ENCODE results near the gene TTLL12. TPM values are rescaled to one million over a fixed set of nuclear protein-coding genes. Genes with fewer than 3 reads are reported as not detected.

TTLL12 gene
- total RNA-seq, 1 donor from 2014 or later = 40.9 TPM

DNA sequence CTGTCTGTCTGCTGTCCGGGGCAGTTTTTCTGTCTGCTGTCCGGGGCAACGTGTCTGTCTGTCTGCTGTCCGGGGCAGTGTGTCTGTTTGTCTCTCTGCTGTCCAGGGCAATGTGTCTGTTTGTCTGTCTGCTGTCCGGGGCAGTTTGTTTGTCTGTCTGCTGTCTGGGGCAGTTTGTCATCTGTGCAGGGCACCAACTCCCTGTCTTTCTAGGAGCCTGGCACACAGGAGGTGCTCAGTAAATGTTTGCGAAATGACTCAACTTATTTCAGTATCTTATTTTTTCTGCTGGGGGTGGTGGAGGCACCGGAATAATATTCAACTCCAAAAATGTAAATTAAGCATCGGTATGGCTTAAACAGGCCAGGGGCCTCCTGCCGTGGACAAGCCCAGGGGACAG, 12.0 kb upstream of the TTLL12 start:
- no peak for DNase-seq (ENCODE audit: low spot score, unreplicated experiment)
- no peaks in the 10 kb centered on the region for H3K36me3 Mint-ChIP-seq (ENCODE audit: insufficient read depth)
- H3K9me3 Mint-ChIP-seq (ENCODE audit: low read depth) = no peaks in the 10 kb centered on the region
- peaks cover 3% of the 10 kb centered on the region for H3K4me1 Mint-ChIP-seq (ENCODE audit: low read depth)
- peaks cover 26% of the 10 kb centered on the region for H3K27me3 Mint-ChIP-seq
- TF ChIP-seq, protein P1, sequence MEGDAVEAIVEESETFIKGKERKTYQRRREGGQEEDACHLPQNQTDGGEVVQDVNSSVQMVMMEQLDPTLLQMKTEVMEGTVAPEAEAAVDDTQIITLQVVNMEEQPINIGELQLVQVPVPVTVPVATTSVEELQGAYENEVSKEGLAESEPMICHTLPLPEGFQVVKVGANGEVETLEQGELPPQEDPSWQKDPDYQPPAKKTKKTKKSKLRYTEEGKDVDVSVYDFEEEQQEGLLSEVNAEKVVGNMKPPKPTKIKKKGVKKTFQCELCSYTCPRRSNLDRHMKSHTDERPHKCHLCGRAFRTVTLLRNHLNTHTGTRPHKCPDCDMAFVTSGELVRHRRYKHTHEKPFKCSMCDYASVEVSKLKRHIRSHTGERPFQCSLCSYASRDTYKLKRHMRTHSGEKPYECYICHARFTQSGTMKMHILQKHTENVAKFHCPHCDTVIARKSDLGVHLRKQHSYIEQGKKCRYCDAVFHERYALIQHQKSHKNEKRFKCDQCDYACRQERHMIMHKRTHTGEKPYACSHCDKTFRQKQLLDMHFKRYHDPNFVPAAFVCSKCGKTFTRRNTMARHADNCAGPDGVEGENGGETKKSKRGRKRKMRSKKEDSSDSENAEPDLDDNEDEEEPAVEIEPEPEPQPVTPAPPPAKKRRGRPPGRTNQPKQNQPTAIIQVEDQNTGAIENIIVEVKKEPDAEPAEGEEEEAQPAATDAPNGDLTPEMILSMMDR (IDR thresholded peaks at IDR 0.05; ENCODE audit: unreplicated experiment) = no peak
- no peak overlapping the region for H3K4me3 Mint-ChIP-seq (ENCODE audit: low read depth)
- peak overlapping the region; percentile 4 for H3K27ac Mint-ChIP-seq

DNA sequence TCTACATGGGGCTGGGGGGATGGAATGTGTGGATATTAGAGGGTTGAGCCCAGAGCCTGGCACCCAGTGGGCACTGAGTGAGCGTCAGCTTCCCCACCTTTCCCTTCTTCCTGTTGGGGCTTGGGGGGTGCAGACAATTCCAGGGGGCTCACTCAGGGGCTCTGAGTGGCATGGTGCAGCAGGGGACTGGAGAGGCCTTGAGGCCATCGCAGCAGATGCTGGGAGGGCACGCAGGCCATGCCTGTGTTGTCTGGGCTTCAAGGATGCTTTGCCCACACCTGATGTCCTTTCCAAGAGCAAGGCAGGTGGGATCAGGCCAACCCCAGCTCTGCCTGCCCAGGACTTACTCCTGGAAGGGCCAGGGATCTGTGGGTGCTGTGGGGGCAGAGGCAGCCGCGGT, 11.2 kb upstream of the TTLL12 start:
- Mint-ChIP-seq H3K27me3 (peaks cover 26% of the 10 kb centered on the region), H3K9me3 (ENCODE audit: low read depth) (no peaks in the 10 kb centered on the region), H3K4me3 (ENCODE audit: low read depth) (no peak overlapping the region), H3K36me3 (ENCODE audit: insufficient read depth) (no peaks in the 10 kb centered on the region), H3K27ac (no peak overlapping the region), H3K4me1 (ENCODE audit: low read depth) (peaks cover 3% of the 10 kb centered on the region)
- TF ChIP-seq, protein P1 (IDR thresholded peaks at IDR 0.05; ENCODE audit: unreplicated experiment) = no peak
- no peak for DNase-seq (ENCODE audit: low spot score, unreplicated experiment)

DNA sequence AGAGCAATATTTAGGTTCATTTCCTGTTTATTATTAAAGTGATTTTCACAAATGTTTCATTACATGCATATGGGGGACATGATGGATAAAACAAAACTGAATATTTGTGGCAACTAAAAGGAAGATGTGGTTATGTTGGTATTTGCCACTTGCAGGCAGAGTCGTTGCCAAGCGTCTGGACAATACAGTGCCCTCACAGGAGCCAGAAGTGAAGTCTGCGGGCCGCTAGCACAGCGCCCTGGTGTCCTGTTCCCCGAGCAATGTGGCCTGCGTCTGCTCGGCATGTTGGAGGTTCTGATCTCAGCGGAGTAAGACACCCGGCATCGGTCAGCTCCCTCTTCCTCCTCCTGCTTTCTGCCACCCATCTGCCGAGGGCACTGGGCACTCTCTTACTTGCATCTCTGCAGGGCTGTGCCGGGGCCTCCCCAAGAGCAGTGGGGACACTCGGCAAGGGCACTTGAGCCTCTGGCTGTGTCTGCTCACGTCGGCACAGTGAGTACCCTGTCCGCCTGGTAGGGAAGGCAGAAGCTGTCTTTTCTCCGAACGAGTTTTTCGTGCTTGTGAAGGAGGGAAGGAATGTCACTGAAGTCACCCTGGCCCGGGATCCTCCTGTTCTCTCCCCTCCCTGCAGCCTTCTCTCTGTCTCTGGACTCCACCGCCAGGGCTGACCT, 10.5 kb upstream of the TTLL12 start:
- no peaks in the 10 kb centered on the region for H3K4me1 Mint-ChIP-seq (ENCODE audit: low read depth)
- TF ChIP-seq, protein P1 (IDR thresholded peaks at IDR 0.05; ENCODE audit: unreplicated experiment) = no peak

DNA sequence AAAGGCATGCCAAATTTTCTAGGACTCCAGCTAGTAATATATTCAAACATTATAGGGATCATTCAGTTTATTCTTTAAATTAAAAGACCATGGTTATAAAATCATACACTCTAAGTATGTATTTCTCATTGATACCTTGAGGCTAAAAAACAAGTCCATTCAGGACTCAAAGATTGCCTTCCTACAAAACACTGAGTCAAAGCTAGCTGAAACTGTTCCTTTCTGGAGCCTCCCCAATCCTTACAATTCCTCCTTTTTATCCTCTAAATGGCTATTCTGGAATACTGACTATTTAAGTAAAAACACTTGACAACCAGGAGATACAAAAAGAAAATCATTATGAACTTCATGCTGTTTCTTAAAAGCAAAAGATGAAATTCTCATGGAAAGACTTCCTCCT, 4.9 kb upstream of the TTLL12 start:
- peaks cover 13% of the 10 kb centered on the region for H3K27me3 Mint-ChIP-seq
- H3K4me3 Mint-ChIP-seq (ENCODE audit: low read depth) = no peak overlapping the region
- H3K36me3 Mint-ChIP-seq (ENCODE audit: insufficient read depth) = no peaks in the 10 kb centered on the region
- H3K27ac Mint-ChIP-seq = no peak overlapping the region
- TF ChIP-seq, protein P1 (IDR thresholded peaks at IDR 0.05; ENCODE audit: unreplicated experiment) = no peak
- DNase-seq (ENCODE audit: low spot score, unreplicated experiment) = no peak
- peaks cover 4% of the 10 kb centered on the region for H3K9me3 Mint-ChIP-seq (ENCODE audit: low read depth)
- peaks cover 2% of the 10 kb centered on the region for H3K4me1 Mint-ChIP-seq (ENCODE audit: low read depth)

More for the DNA sequence above, 10.5 kb upstream of the TTLL12 start:
- Mint-ChIP-seq H3K27ac (peak overlapping the region; percentile 3), H3K4me3 (ENCODE audit: low read depth) (no peak overlapping the region), H3K27me3 (peaks cover 21% of the 10 kb centered on the region), H3K36me3 (ENCODE audit: insufficient read depth) (no peaks in the 10 kb centered on the region), H3K9me3 (ENCODE audit: low read depth) (no peaks in the 10 kb centered on the region)
- DNase-seq (ENCODE audit: low spot score, unreplicated experiment) = no peak

DNA sequence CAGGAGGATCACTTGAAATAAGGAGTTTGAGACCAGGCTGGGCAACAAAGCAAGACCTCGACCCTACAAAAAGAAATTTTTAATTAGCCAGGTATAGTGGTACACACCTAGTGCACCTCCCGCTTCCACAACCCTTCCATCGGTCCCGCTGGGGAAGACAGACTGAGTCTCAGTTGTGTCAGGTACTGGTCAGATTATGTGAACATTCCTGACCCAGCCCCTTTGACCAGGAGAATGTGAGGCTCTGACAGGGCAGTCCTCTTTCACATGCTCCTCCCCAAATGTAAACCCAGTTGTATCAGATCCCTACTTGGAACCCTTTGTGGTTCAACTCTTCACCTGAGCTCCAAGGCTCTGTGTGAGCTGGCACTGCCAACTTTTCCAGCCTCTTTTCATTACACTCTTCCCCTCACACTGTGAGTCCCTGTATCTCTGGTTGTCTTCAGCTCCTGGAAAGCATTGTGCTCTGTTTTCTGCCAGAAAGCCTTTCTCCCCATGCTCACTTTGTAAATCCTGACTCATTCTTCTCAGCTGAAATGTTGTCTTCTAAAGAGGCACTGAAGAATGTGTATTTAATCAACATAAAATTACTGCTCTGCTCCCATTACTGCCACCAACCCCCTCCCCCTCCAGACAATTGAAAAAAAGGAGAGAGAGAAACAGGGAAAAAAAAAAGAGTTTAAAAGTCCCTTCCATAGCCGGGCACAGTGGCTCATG, 2.1 kb upstream of the TTLL12 start:
- H3K9me3 Mint-ChIP-seq (ENCODE audit: low read depth) = peaks cover 4% of the 10 kb centered on the region
- peaks cover 2% of the 10 kb centered on the region for H3K4me1 Mint-ChIP-seq (ENCODE audit: low read depth)
- no peaks in the 10 kb centered on the region for H3K36me3 Mint-ChIP-seq (ENCODE audit: insufficient read depth)
- DNase-seq (ENCODE audit: low spot score, unreplicated experiment) = no peak
- peaks cover 9% of the 10 kb centered on the region for H3K27me3 Mint-ChIP-seq
- H3K4me3 Mint-ChIP-seq (ENCODE audit: low read depth) = peak overlapping the region; percentile 43
- TF ChIP-seq, protein P1 (IDR thresholded peaks at IDR 0.05; ENCODE audit: unreplicated experiment) = no peak
- H3K27ac Mint-ChIP-seq = peak overlapping the region; percentile 57
